Fibroblast of skin of back (primary cell): ENCODE measurements around the gene RMND5A.
"Not testable (repeated sequence)": the region's sequence is repeated elsewhere in the genome, so short reads cannot be mapped to it uniquely, and the experiment has no call there.

ENCODE experiments used
- DNase-seq: peaks from one replicate; pipeline ENCODE4 v3.0.0-alpha.2; 2013

The RMND5A gene

DNA sequence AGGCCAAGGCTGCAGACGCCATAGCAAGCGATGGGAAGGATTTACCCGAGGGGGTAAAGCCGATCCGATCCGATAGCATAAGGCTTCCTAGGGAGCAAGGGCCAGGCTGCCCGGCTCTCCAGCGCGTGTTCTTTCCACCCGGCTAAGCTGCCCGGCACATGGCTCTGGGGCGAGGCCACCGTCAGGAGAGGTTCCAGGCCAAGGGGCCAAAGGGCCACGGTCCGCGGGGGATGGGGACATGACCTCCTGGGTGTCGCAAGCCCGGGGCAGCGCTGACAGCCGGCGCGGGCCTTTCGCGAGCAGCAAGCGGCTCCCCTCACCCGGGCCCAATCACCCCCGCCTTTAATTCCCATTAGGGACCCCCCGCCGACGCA, 841 bp upstream of the RMND5A start:
- DNase-seq, result not testable (repeated sequence)

DNA sequence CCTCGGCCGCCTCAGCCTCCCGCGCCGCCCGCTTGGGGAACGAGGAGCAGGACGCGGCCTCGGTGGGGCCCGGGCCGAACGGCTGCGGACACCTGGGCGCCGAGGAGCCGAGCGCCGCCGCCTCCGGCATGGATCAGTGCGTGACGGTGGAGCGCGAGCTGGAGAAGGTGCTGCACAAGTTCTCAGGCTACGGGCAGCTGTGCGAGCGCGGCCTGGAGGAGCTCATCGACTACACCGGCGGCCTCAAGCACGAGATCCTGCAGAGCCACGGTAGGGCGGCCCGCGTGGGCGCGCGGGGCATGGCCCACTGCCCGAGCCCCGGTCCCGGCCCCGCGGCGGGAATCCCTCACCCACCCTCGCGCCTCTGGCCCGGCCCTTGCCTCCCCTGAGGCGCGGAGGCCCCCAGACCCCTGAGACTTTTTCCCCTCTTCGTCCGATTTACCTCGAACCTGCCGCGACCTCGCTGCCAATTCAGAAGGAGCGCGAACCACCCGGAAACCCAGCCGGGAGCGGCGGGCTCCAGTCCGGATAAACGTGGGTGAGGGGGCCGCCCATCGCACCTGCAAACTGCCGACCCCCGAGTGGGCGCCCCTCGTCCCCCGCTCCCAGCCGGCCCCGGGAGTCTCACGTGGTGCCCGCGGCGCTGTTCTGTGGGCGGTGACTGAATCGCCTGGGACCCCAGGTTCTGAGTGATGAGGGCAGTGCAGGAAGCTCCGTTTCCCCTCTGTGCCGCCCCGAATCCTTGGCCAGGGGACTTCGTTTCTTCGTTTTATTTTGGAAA, 639 bp downstream of the RMND5A start:
- DNase-seq, result peak; percentile 34

DNA sequence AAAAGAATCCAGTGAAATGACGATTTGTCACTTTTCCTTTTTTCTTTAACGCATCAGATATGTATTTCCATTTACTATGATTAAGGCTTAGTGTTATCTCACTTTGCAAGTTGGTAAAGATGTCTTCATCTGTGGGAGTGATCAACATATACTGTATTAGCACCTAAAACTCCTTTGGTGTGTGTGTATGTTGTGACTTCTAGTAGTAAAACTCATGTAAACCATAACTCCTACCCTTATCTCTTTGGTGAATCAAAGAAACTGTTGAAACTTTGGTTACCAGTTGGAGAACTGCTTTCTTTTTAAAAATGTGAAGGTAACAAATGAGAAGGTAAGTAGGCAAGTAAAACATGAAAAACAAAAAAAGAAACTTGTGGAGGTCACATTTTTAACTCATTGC, 5.6 kb downstream of the RMND5A start:
- not testable (repeated sequence) for DNase-seq

DNA sequence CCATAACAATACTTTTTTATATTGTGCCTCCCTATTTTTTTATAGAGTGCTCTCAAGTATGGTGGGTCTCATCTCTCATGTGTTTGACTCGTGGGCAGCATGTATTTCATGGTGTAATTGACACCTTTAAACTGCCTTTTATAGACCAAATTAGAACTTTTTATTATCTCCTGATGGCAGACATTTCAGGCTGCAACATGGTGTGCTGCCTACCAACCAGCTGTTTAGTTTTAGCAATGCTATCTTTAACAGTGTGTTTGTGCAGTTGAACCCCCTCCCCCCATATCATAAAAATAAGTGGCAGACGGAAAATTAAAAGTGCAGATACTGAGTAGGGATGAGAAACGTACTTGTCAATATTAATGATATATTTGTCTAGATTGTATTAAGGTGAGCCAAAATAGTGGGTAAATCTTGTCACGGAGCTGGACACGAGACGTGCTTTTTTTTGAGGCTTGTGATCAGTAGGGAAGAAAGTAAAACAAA, 12.0 kb downstream of the RMND5A start:
- DNase-seq, result not testable (repeated sequence)

DNA sequence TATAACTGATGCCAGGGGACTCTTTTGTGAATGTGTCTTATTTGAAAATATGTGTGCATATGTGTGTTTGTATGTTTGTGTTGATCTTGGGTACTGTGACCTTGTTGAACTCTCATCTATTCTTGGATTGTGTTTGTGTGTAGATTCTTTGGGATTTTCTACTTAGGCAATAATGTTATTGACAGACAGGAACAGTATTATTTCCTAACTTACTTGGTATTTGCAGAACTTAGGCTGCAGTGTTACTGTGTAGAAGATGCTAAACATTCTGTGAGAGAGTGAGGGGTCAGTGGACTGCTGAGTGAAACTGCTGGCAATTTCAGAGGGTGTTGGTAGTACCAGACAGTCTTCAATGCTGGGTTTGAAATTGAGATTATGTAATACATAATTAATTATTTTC, 12.7 kb downstream of the RMND5A start:
- not testable (repeated sequence) for DNase-seq

DNA sequence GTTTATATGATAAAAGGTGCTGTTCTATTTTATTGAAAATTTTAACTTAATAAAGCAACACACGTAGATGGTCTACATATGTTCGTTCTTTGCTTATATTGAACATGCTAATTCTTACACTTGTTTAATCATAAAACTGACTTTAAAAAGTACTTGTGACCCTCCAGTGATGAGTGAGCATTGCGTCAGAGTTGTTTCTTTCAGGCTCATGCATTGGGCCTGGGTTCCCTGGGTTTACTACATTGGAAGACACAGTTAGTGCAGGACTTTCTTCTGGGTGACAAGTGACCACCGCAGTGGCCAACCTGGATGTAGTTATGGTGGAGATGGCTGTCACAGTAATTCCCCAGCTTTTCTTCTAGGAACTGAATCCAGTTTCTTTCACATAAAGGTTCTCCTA, 13.4 kb downstream of the RMND5A start:
- not testable (repeated sequence) for DNase-seq

DNA sequence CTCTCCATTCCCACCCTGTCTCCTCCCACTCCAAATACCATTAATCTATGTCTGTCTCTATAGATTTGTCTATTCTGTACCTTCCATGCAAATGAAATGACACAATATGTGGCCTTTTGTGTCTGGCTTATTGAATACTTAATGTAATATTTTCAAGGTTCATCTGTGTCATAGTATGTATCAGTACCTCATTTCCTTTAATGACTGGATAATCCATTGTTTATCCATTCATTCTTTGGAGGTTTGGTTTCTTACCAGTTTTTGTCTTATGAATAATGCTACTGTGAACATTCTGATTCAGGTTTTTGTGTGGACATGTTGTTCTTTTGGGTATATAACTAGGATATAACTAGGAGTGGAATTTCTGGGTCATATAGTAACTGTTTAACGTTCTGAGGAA, 14.8 kb downstream of the RMND5A start:
- peak; percentile 56 for DNase-seq

DNA sequence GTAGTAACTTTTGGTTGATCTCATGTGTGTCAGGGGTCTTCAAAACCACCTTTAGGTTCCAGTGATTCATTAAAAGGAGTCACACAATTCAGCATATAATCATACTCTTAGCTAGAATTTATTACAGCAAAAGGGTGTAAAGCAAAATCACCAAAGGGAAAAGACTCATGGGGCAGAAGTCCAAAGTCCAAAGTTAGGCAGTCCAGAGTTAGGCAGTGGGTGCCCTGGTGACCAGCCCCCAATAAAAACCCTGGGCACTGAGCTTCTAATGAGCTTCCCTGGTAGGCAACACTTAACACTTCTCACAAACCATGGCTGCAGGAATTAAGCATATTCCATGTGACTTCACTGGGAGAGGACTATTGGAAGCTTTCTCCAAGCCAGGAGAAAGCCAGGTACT, 19.4 kb downstream of the RMND5A start:
- not testable (repeated sequence) for DNase-seq

DNA sequence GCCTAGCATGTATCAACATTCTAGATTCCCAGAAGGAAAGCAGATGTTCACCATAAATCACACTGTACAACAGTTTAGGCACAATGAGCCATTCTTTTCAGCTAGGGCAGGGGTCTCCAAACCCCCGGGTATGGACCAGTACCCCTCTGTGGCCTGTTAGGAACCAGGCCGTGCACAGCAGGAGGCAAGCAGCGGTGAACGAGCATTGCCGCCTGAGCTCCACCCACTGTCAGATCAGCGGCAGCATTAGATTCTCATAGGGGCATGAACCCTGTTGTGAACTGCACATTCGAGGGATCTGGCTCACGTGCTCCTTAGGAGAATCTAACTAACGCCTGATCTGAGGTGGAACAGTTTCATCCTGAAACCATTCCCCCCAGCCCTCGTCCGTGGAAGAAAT, 19.8 kb downstream of the RMND5A start:
- DNase-seq, result not testable (repeated sequence)

DNA sequence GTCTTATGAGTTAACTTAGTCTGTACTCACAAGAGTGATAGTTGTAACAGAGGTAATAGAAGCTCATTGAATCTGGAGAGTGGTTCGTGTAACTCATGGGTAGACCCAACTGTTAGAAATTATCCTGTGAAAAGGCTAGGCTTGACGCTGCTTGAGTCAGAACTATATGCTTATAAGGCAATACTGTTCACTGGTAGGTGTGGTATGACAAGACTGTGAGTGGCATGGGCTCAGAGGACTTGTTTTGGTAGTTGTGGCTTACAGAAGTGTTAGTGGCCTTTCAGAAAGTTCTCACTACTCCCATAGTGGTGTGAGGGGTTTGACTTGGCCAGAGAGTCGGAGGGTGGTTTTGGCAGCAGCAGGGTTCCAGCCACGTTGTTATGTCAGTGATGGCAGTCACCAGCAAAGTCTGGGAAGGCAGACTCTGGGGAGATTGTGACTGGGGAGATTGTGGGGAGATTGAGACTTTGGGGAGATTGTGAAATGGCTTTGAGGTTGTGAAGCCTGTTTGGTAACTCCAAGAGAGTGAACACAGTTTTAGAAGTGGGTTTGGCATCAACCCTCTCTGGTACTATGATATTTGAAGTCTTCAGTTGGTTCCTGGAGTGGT, 21.9 kb downstream of the RMND5A start:
- not testable (repeated sequence) for DNase-seq

DNA sequence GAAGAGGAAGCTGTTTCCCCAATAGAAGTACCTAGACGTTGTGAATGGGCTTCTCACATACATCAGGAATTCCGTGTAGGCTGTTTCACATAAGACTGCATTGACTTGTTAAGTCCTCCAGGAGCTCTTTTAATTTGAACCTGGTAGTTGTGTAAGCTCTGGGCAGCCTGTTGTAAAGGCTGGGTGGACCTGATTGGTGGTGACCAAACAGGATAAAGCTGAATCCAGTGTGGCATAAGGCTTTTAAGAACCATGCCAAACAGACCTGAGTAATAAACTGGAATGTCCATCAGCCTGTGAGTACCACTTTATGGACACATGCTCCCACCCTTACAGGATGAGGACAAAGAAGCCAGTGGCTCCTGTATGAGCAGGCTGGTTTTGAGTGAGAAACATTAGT, 24.1 kb downstream of the RMND5A start:
- no peak for DNase-seq

DNA sequence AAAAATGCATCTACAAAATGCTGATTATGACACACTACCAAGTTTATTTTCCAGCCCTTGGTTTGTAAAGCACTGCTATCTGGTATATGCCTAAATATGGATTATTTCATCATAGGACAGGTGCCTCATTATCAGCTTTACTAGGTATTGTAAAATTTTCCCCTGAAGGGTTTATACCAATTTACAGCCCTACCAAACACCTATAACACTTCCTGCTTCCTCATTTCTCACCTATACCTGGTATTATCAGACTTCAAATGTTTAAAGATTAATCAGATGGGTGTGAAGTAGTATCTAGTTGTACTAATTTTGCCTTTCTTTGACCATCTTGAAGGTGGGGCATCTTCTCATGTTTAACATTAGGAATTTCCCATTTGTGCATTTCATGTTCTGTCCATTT, 26.8 kb downstream of the RMND5A start:
- DNase-seq, result no peak

DNA sequence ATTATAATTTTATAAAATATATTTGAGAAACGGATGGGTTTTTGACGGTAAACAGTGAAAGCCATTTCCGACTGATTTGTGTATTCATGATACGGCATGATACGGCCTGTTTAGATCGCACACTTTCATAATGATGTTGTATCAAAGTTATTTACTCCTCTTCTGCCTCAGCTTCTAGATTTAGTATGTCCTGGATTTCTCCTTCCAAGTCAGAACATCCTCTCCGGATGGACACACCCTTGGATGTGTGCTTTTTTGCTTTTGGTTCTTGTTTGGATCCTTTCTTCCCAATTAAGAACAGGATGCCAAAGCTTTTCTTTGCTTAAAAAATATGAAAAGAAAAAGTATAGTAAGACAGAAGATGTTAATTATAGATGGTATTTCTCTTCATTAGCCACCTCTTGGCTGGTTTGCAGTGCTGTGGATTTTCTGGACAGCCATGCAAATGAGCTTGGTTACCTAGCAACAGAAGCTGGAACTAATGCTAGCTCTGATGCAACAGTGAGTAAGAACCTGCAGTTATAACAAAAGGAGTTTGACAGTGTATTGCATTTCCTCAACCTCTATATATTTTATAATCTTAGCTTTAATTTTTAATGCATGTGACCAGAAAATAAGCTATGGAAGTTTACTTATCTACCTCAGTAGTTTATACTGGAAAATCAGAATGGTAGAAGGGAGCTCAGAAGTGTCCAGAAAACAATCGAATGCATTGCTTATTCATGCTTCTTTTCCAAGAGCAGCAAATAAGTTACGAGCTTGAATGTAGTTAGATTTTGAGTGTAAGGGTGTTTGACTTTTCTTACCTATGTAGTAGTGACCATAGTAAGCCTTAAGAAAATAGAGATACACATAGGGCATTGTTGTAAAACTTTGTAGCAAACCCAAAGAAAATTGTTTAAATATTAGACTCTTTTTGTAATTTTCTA, 27.9 kb downstream of the RMND5A start:
- DNase-seq, result peak; percentile 83

DNA sequence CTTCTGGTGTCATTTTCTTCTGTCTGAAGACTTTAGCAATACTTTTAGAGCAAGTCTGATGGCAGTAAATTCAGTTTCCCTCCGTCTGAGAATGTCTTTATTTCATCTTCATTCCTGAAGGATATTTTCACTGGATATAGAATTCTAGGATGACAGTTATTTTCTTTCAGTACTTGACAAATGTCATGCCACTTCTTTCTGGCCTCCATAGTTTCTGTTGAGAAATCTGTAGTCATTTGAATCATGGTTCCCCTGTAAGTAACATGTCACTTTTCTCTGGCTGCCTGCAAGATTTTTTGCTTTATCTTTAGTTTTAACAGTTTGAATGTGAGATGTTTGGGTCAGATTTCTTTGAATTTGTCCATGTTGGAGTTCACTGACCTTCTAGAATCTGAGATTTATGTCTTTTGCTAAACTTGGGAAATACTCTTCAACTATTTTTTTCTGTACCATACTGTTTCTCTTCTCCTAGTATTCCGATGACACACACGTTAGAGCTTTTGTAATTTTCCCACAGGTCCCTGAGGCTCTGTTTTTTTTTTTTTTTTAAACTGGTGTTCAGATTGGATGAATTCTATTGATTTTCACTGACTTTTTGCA, 30.2 kb downstream of the RMND5A start:
- peak; percentile 7 for DNase-seq

DNA sequence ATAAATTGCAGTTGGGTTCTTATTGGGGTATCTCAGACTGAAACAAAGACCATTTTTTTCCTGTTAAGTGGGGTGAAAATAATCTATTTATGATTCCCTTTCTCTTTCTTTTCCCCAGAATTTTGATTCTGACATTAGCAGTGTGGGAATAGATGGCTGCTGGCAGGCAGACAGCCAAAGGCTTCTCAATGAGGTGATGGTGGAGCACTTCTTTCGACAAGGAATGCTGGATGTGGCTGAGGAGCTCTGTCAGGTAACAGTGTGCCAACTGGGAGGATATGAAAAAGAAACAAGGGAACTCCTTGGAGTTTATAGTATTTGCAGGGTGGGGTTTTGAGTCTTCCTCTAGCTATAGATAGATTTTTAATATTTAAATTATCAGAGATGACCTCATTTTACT, 31.7 kb downstream of the RMND5A start:
- DNase-seq, result no peak

DNA sequence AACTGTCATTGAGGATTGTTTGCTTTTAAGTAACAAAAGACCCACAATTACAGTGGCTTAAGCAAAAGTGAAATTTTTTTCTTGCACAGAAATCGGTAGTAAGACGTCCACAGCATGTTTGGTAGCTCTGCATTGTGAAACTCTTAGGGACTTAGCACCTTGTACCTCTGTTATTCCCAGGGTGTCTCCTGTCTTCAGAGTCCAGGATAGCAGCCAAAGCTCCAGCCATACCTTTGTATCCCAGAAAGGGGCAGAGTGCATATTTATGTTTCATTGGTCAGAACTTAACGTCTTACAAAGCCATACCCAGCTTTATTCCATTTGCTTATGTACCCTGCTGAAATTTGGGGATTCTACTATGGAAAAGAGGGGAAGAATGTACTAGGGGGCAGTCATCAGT, 32.8 kb downstream of the RMND5A start:
- no peak for DNase-seq

DNA sequence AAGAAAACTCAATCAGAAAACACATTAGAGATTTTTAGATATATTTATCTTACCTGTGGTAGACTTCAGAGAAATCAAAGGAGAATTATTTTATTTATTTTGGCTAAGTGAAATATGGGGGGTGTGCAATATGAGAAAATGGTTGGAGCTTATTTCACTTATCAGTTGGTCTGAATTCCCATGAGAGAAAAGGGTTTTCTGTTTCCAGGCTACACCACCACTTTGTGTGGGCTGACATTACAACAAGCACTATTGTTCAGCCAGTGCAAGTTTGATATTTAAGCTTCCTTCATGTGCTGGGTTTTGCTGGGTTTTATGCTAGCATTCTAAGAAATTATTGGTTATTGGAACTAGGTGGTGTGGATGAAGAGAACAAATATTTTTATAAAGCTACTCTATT, 33.5 kb downstream of the RMND5A start:
- no peak for DNase-seq

DNA sequence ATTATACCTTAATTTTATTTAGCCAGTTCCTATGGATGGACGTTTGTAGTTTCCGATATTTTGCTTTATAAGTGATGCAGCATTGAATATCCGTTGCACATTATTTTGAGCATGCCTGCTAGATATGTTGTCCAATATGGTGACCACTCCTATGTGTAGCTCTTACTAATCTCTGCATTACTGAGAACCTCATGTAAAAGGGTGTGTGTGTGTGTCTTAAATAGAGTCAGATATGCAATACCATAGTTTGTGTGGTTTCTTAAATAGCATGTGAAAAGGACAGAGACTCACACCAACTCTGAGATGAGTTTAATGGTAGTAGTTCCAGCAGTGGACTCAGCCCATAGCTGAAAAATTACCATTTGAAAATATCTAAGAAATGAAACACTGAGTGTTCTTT, 38.3 kb downstream of the RMND5A start:
- DNase-seq, result no peak

DNA sequence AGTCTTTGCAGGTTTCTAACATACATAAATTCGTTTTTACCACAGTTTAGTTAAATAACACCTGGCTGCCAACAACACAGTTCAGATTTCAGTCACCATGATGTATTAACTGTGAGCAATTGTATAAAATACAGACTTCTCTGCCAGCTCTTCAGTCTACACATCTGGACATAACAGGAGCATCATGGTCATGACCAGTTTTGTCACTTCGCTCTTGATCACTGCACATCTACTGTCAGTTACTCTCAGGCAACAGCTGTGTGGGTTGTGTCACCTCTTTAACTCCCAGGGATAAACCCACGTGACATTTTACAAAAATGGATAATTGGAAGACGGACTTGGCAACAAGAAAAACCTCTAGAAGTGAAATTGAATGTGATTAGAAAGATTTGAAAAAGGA, 40.3 kb downstream of the RMND5A start:
- DNase-seq, result no peak

DNA sequence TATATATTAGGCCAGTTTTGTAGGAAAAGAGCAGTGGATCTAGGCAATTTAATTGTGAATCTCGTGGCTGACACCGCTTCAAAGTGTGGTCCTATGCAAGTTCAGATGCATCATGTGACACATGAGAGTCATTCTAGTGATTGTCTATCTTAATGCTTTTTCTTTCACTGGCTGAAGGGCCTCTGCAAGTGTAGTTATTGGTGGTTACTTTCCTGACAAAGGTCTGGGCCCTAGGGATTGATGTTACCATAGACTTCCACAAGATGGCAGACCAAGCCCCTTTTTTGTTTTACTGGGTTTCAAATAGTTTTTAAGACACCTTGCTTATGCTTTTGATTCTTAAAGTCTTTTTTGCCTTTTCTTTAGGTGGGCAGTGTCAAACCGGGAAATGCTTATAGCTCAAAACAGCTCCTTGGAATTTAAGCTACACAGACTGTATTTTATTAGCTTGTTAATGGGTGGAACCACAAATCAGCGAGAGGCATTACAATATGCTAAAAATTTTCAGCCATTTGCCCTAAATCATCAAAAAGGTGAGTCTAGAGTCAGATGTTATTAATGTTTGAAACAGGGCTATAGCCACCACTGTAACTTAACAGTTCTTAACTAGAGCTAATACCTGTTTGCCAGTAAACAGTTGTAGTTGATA, 44.7 kb downstream of the RMND5A start:
- DNase-seq, result peak; percentile 40

DNA sequence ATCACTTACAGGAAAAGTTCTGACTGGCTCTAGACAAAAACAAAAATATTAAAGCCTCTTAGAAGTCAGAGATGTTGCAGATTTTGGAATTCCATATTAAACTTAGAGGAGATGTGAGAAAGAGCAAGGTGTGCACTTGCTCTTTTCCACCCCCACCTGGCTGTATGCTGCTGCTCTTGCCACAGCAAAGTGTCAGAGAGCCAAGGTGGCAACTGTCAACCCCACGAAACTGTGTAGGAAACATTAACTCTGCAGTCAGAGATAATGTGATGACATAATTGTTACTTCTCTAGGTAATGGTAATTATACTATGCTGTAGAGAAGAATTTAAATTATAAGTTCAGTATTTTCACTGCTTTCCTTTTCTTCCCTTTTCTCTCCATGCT, 45.2 kb downstream of the RMND5A start:
- no peak for DNase-seq
